Natural killer cell (primary cell): ENCODE measurements around the gene FANCG. TPM values are rescaled to one million over a fixed set of nuclear protein-coding genes. Genes with fewer than 3 reads are reported as not detected.

Source experiments
- ATAC-seq, 3 donors: fragments of 150-1000 bp in 2 of 3; fragments of 200-7000 bp in 1 of 3; cut with Tn5 transposase; 1 replicate in 1 of 3; 2 replicates in 2 of 3; pipeline ENCODE4 v1.10.0; 2021; ENCODE audit warnings: mild to moderate bottlenecking in 2 of 3, moderate library complexity in 2 of 3
- DNase-seq, 2 donors: peaks; one replicate each; pipeline versions ENCODE4 v3.0.0 to v3.0.0-alpha.2; 2013 to 2021; ENCODE audit warnings: mixed read lengths in 1 of 2
- H3K27ac ChIP-seq: one replicate; pipeline ENCODE4 v1.5.1; 2013; ENCODE audit warnings: mild to moderate bottlenecking, low read length
- H3K27me3 ChIP-seq: one replicate; pipeline ENCODE4 v1.6.1; 2013; ENCODE audit warnings: low read length; ENCODE audit not compliant: control insufficient read depth, insufficient read depth
- H3K36me3 ChIP-seq: one replicate; pipeline ENCODE4 v1.6.1; 2013; ENCODE audit warnings: low read length; ENCODE audit not compliant: control insufficient read depth, insufficient read depth
- H3K4me1 ChIP-seq: one replicate; pipeline ENCODE4 v1.6.1; 2013; ENCODE audit warnings: low read length; ENCODE audit not compliant: control insufficient read depth, insufficient read depth
- H3K4me3 ChIP-seq: one replicate; pipeline ENCODE4 v1.5.1; 2013; ENCODE audit warnings: low read length
- H3K9me3 ChIP-seq: one replicate; pipeline ENCODE4 v1.6.1; 2013; ENCODE audit warnings: low read length; ENCODE audit not compliant: control insufficient read depth, insufficient read depth
- H3K27ac Mint-ChIP-seq, 2 donors: one replicate each; pipeline ENCODE4 v1.8.0; 2022; ENCODE audit warnings: mild to moderate bottlenecking in 2 of 2, mixed read lengths in 2 of 2, moderate library complexity in 1 of 2
- H3K27me3 Mint-ChIP-seq, 2 donors: one replicate each; pipeline ENCODE4 v1.8.0; 2022; ENCODE audit warnings: low read depth in 2 of 2, mixed read lengths in 2 of 2
- H3K36me3 Mint-ChIP-seq: one replicate; pipeline ENCODE4 v1.8.0; 2022; ENCODE audit warnings: mixed read lengths
- H3K4me1 Mint-ChIP-seq, 2 donors: one replicate each; pipeline ENCODE4 v1.8.0; 2022; ENCODE audit warnings: mixed read lengths in 2 of 2
- H3K4me3 Mint-ChIP-seq: one replicate; pipeline ENCODE4 v1.8.0; 2022; ENCODE audit warnings: mild to moderate bottlenecking, moderate library complexity, mixed read lengths
- H3K9me3 Mint-ChIP-seq, 2 donors: one replicate each; pipeline ENCODE4 v1.8.0; 2022; ENCODE audit warnings: mixed read lengths in 2 of 2
- CTCF ChIP-seq: fragments of 200-600 bp; IDR thresholded peaks from one replicate; pipeline ENCODE4 v1.8.0; 2022; ENCODE audit warnings: antibody characterized with exemption
- WGBS: methylation state at CpG from one replicate; pipeline ENCODE4 v1.1.7; 2013; ENCODE audit warnings: missing lambda C conversion rate; ENCODE audit not compliant: insufficient coverage; 5-methylcytosine and 5-hydroxymethylcytosine counted together
- intact Hi-C: fragments of 100-400 bp; cut with micrococcal nuclease; formaldehyde crosslinking; loops from one replicate; pipeline ENCODE4 v1.14.2; 2022
- total RNA-seq, 4 donors: library from RNA; stranded (reverse); fragments of 120-200 nt in 1 of 4; gene quantifications; one replicate each; pipeline versions ENCODE4 v1.2.3 to v1.2.4, GENCODE V29; 2013 to 2022

Gene FANCG
- total RNA-seq, 3 donors from 2014 or later (not counting 1 experiment from before 2014, with no cell fraction given): 33.9 to 38.9 (median 35.7) TPM

GRCh38 chr9:35108946-35109575, 29.3 kb upstream of the FANCG start:
- Histone ChIP-seq H3K4me3 (no peak overlapping the region), H3K27me3 (no peaks in the 10 kb centered on the region), H3K36me3 (peaks cover 39% of the 10 kb centered on the region), H3K9me3 (no peaks in the 10 kb centered on the region), H3K27ac (no peak overlapping the region), H3K4me1 (peaks cover 32% of the 10 kb centered on the region)
- ATAC-seq (no peak), DNase-seq (no peak)
- peak overlapping the region; percentile 31 to 97 for H3K27ac Mint-ChIP-seq
- H3K4me3 Mint-ChIP-seq: no peak overlapping the region
- WGBS: 57% methylated on average over 7 of the region's 8 CpGs
- TF ChIP-seq CTCF: no peak
- no peaks in the 10 kb centered on the region for H3K9me3 Mint-ChIP-seq
- H3K36me3 Mint-ChIP-seq: no peaks in the 10 kb centered on the region
- intact Hi-C loops: no loop called here
- peaks cover 39 to 53% of the 10 kb centered on the region in 2 donors for H3K4me1 Mint-ChIP-seq
- H3K27me3 Mint-ChIP-seq: no peaks in the 10 kb centered on the region

- Mint-ChIP-seq H3K4me1 (peaks cover 36 to 51% of the 10 kb centered on the region in 2 donors), H3K36me3 (no peaks in the 10 kb centered on the region), H3K9me3 (no peaks in the 10 kb centered on the region), H3K4me3 (no peak overlapping the region), H3K27ac (peak overlapping the region; percentile 14 to 97), H3K27me3 (no peaks in the 10 kb centered on the region)
- Histone ChIP-seq H3K4me3 (no peak overlapping the region), H3K4me1 (peaks cover 31% of the 10 kb centered on the region), H3K27me3 (no peaks in the 10 kb centered on the region), H3K36me3 (peaks cover 39% of the 10 kb centered on the region), H3K9me3 (no peaks in the 10 kb centered on the region), H3K27ac (no peak overlapping the region)
- WGBS: 95% methylated on average over 6 of the region's 6 CpGs
- TF ChIP-seq CTCF: no peak
- DNase-seq: no peak
- no peak for ATAC-seq
- intact Hi-C loops: no loop called here
These were observed 28.7 kb upstream of the FANCG start for GRCh38 chr9:35108461-35108860.

GRCh38 chr9:35107297-35108290, 27.9 kb upstream of the FANCG start:
- H3K4me1 ChIP-seq: peaks cover 35% of the 10 kb centered on the region

More at GRCh38 chr9:35107297-35108290, 27.9 kb upstream of the FANCG start:
- no peak overlapping the region for H3K4me3 ChIP-seq
- H3K27me3 ChIP-seq: no peaks in the 10 kb centered on the region
- no peak overlapping the region for H3K27ac ChIP-seq
- no peaks in the 10 kb centered on the region for H3K27me3 Mint-ChIP-seq
- TF ChIP-seq CTCF: no peak
- H3K4me3 Mint-ChIP-seq: no peak overlapping the region
- H3K27ac Mint-ChIP-seq: peak overlapping the region; percentile 14 to 97
- no peaks in the 10 kb centered on the region for H3K36me3 Mint-ChIP-seq
- 87% methylated on average over 18 of the region's 18 CpGs for WGBS
- intact Hi-C loops: no loop called here
- ATAC-seq (no peak), DNase-seq (no peak)
- H3K9me3 Mint-ChIP-seq: no peaks in the 10 kb centered on the region
- peaks cover 44 to 54% of the 10 kb centered on the region in 2 donors for H3K4me1 Mint-ChIP-seq
- no peaks in the 10 kb centered on the region for H3K9me3 ChIP-seq
- H3K36me3 ChIP-seq: peaks cover 39% of the 10 kb centered on the region
